SW 1271 (cell line): ENCODE data around the gene TRAF3.
"Not testable (repeated sequence)": the region's sequence is repeated elsewhere in the genome, so short reads cannot be mapped to it uniquely, and the experiment has no call there.

Experiments used
- DNase-seq, 2 experiments: peaks; one replicate each; lab custom pipeline; 2025; lab: John Stamatoyannopoulos, UW

TRAF3 gene

DNA sequence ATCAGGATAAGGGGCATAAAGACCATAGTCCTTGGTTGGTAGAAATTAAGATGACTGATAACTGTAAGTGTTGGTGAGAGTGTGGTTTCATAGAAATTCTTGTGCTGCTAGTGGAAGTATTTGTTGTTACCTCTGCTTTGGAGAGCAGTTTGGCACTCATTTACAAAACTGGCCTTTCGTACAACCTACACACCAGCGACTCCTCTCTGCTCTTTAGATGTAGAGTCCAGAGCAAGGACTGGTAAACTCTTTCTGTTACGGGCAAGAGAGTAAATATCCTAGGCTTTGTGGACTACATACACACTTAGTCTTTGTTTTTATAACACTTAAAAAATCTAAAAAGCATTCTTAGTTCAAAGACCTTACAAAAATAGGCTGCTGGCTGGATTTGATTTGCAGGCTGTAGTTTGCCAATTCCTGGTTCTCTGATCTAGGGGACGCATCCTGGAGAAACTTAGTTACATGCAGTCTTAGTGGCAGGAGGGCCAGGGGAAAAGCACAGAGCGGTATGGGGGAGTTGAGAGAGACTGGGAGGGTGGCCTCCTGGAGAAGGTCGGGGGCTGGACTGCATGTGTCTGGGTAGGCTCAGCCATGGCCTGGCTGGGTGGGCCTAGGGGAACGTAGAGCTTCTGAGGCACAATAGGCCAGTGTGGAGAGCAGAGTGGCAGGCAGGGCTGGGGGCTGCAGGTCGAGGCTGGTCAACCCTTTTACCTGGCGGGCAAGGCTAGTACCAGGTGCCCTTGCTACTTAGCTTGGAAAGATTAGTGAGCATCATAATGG, 89.9 kb downstream of the TRAF3 start:
- DNase-seq = no peak

DNA sequence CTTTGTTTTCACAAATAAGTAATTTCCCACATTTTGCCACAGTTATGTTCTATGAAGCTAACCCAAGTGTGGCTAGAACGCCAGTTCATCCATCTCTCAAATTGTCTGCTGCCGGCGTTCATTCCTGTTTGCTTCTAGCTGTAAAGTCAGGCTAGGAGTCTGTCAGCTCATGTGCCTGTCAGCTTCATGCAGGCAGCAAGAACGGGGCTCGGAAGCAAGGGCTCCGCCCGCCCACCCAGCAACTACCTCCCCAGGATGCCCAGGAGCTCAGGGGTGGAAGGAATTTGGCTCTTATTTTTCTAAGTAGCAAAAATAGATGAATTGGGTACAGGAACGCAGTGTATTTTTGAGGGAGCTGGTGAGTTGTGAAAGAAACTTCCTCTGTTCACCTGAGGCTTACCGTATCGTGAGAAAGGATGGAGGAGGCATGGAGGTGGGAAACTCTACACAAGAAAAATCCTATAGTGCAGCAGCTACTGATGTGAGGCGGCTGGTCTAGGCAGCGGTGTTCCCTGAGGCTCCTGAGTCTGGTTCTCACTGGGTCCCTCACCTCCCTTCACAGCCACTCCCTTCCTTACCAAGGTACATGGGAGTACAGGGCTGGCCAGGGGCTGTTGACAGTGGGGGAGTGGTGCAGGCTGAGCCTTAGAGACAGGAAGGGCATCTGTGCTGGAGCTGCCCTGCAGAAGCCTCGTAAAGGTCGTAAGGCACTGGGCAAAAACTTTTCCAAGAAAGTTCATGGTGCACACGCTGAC, 90.8 kb downstream of the TRAF3 start:
- no peak for DNase-seq

DNA sequence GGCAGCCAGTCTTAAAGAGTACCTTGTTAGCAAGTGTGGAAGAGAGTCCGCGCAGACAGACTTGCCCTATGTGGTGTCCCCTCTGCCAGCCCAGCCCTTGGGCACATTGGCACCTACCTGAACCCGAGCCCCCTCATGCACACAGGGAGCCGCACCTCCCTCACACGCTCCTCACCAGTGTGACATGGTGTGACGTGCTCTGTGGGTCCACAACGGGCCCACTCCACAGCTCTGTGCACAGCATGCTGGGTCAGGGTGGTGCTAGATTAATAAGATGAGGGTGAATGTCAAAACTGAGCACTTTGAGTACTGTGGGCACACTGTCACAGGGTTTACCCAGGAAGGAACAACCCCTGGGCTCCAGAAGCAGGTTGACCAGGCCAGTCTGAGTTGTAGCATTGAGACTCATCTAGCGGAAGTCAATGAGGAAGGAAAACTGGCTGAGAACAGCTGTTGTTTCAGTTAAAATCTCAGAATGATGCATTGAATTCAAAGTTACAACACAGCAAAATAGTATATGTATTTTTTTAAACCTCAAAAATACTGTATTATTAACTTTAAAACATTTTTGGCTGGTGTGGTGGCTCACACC, 91.8 kb downstream of the TRAF3 start:
- no peak for DNase-seq

DNA sequence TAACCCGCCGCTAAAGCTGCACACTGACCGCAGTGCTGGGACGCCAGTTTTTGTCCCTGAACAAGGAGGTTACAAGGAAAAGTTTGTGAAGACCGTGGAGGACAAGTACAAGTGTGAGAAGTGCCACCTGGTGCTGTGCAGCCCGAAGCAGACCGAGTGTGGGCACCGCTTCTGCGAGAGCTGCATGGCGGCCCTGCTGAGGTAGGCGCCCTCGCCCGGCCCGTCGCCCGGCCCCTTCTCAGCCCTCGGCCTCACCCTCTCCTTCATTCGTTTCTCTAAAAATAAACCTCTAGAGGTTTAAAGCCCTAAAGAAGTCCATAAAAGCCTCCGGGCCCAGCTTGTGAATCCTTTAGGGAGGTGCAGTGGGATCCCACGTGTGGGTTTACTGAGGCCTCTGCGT, 93.0 kb downstream of the TRAF3 start:
- DNase-seq = no peak

DNA sequence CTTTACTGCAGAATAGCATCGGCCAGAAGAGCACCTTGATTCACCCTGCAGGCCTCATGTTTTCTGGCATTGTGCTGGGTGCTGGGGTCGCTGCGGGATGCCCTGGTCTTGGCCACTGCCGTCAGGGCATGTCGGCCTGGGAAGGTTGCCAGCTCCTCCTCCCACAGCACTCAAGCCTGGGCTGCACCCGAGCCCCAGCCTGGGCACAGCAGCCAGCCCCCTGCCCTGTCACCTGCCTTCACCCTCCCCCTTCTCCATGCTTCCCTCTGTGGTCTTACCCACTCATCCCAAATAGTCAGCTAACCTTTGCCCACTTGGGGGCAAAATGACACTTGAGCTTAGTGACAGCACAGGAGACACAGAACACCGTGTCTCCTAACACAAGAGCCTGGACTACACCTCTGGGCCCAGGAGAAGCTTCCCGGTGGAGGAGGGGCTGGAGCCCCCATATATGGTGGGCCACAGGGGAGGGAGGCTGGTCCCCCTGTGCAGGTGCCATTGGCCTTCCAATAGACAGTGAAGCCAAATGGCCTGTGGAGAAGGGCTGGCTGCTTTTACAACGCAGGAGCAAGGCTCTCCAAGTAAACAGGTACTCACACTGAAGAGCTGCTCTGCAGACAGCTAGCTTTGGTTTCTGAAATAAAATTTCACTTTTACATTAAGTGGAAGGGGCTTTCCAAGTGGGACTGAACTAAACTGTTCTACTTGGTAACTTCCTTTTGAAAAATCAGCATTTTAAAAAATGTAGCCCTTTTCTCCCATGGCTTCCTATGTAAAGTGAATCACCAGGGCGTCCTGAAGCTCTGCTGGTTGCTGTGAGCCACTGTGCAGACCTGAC, 94.0 kb downstream of the TRAF3 start:
- DNase-seq = no peak

DNA sequence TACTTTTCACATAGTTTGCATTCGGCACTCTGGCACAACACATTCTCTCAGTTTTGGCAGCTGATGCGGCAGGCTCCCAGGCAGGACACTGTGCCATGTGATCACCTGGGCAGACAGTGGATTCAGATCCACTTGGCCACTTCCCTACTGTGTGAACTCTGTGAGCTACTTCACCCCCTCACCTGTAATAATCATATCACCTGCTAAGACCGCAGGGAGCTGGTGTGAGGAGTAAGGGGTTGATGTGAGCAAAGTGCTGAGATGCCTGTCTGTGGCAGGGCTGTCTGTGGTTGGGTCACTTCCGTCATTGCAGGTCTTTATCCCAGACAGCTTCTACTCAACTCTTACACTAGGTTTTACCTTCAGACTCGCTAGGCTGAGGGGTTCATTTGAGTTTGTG, 94.8 kb downstream of the TRAF3 start:
- DNase-seq = no peak

DNA sequence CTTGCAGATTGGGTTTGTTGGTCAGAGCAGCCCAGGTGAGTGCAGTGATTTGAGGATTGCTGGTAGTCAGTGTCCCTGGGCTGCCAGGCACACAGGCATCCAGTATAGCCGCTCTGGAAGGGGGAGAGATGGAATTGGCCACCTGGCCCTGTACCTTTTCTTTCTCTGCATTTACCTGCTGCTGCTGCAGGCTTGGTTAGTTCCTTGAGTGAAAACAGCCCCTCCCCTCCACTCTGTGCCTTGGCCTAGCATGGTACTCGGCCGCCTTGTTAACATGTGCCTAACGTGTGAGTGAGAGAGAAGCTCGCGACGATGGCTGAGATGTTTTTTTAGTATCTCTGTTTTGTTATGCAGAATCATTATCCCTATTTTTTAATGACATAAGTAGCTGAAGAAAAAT, 95.9 kb downstream of the TRAF3 start:
- DNase-seq = no peak

DNA sequence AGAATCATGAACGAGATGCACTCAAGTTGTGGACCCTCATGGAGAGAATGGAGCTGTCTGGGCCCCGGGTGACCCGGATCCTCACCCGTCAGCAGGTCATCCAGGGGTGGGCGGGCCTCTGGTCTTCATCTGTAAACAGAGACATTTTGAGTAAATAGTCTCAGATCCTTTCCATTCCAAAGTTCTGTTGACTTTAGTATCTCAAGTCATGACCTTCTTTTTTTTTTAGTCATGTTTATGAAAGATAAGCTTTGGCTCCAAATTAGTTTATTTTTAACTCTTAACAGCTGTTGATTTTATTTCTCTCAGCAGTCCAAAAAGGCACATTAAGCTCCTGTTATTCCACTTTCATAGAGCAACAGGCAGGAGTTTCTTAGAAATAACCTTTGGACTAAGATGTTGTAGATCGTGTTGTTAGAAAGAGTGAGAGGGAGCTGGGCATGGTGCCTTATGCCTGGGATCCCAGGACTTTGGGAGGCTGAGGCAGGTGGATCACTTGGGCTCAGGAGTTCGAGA, 96.4 kb downstream of the TRAF3 start:
- DNase-seq = no peak

DNA sequence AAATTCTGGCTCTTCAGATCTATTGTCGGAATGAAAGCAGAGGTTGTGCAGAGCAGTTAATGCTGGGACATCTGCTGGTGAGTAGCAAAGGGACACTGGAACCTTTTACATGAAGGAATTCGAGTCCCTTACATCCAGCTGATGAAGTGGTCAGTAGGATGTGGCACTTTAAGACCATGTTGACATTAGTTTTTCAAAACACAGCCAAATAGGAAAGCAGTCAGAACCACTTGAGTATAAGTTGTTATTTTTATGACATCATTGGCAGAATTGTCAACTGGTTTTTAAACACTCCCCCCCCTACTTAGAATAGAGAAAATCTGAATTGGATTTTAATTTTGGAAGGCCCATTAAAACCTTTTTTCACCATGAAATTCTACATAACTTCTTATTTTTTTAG, 98.4 kb downstream of the TRAF3 start:
- DNase-seq = no peak

DNA sequence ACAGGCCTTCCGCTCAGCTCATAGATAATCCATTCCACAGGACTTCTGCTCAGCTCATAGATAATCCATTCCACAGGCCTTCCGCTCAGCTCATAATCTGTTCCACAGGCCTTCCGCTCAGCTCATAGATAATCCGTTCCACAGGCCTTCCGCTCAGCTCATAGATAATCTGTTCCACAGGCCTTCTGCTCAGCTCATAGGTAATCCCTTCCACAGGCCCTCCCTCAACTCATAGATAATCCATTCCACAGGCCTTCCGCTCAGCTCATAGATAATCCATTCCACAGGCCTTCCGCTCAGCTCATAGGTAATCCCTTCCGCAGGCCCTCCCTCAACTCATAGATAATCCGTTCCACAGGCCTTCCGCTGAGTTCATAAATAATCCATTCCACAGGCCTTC, 100.3 kb downstream of the TRAF3 start:
- DNase-seq = not testable (repeated sequence)

DNA sequence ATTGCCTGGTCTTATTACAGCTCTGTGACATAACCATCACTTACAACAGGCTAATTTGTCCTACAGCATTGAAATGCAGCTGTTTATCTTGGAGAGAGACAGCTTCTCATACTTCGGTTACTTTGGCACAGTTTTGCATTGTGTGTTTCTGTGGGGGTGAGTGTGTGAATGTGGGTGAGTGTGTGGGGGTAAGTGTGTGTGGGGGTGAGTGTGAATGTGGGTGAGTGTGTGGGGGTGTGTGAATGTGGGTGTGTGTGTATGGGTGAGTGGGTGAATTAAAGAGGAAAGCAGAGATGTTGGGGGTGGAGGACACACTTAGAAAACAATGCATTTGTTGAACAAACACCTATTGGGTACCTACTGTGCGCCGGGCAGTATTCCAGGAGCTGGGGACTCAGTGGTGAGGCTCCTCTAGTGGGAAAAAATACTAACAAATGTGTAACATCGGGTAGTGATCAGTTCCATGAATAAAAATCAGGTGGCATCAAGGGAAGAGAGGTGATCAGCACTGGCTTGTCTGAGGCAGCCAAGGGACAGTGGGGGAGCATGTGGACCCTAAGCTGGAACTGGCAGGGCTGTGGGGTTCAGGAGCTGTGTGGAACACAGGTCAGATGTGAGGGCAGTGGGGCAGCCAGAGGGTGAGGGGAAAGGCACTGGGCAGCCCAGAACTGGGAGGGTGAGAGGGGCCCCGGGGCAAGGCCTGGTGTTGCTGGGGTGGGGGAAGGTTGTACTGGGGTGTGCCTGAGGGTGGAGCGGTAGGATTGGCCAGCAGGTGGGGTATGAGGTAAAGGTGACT, 101.1 kb downstream of the TRAF3 start:
- DNase-seq = no peak

DNA sequence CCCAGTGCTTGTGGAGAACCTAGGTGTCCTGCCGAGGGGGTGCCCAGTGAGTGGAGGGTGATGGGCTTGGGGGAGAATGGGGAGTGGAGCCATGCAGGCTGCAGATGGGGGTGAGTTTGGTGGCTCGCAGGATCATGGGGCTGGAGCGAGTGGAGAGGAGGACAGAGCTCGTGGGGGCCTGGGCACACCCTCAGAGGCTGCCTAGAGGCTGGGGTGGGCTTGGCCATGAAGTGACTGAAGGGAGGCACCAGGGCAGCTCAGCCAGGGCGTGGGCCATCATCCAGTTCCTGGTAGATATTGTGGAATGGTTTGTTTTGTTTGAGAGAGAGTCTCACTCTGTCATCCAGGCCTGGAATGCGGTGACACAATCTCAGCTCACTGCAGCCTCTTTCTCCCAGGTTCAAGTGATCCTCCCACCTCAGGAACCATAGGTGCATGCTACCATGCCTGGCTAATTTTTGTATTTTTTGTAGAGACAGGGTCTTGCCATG, 101.8 kb downstream of the TRAF3 start:
- no peak for DNase-seq

DNA sequence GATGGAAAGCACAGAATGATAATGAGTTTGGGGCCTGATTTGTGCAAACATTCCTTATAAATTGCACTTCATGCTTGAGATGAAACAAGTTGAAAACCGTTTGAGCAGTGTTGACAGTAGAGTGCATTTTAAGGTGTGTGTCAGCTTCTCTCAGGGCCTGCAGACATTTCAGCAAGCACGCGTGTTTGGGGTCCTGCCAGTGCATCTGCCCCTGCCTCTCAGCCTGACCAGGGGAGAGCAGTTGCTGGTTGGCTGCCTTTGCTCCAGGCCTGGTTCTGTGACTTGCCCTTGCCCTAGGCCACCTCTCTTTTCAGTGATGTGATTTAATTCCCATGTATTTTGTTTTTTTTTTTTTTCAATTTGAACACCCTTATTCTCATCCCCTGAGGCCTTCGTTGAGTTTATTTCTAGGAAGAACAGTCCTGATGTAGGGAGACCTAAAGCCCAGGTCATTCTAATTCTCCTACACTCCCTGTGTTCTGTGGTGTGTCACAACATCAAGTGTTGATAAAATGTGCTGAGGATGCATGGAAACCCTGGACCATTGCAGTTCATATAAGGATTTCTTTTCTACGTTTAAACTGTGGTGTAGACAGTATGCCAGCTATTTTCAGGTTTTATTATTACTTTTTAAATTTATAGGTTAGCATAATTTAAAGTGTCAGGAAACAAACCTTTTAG, 105.1 kb downstream of the TRAF3 start:
- DNase-seq = no peak

DNA sequence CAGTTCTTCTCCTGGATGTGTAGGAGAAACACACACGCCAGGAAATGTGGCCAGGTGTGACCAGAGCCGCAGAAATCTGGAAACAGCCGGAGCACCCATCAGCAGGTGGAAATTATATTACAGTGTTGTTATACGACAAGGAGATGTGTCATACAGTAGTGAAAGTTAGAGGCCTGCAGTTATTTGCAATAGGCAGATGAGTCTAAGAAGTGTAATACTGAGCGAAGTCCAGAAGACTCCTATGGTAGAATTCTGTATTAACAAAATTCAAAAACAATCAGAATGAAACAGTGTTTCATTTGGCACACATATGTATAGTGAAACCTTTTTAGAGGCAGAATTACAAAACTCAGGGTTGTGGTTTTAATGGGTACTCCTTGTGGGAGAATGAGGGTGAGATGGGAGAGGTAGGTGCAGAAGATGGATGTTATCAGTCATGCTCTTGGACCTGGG, 105.9 kb downstream of the TRAF3 start:
- DNase-seq = no peak

DNA sequence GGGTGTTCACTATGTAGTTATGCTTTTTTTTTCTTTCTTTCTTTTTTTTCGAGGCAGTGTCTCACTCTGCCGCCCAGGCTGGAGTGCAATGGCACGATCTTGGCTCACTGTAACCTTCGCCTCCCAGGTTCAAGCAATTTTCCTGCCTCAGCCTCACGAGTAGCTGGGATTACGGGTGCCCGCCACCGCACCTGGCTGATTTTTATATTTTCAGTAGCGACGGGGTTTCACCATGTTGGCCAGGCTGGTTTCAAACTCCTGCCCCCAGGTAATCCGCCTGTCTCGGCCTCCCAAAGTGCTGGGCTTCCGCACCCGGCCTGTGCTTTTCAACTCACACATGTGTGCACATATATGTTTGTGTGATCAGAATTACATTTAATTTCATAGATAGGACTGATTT, 106.3 kb downstream of the TRAF3 start:
- no peak for DNase-seq

DNA sequence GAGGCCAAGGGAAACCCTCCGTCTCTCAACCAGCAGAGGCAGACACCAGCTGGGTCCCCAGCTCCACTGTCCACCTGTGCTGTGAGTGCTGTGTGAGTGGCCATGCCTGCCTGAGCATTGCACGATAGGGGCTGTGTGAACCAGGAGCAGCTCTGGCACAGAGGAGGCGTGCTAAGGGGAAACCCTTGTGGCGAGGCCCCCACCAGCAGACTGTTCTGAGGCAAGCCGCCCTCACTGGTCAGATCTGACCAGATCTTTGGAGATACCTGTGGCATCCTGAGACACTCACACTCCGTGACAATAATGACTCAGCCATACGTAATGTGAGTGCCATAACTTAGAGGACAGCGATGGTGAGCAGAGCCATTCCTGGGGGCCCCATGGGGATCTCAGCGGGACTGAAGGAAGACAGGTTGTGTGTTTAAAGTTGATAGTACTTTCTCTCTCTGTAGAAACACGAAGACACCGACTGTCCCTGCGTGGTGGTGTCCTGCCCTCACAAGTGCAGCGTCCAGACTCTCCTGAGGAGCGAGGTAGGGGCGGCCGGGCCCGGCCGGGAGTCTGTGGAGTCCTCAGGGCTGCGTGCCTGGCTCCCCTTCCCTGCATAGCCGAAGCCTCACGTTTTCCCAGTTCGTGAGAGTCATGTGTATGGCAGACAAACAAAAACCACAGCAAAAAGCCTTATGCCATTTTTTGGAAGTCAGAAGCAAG, 108.6 kb downstream of the TRAF3 start:
- no peak for DNase-seq

DNA sequence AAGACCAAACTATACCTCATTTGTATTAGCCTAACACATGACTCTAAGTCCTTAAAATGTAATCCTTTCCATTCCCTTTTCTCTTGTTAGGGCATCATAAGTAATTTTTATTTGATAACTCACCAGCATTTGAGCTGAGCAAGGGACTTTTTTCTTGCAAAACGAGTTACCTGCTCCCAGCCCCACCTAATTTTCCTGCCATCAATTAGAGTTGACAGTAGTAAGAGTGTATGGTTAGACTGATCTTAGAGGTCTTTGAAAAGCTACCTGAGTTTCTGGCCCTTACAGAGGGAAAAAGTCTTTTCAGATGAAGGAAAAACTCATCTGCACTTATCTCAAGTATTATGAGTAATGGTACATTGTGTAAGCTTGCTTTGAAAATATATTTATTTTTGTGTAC, 111.5 kb downstream of the TRAF3 start:
- DNase-seq = no peak

DNA sequence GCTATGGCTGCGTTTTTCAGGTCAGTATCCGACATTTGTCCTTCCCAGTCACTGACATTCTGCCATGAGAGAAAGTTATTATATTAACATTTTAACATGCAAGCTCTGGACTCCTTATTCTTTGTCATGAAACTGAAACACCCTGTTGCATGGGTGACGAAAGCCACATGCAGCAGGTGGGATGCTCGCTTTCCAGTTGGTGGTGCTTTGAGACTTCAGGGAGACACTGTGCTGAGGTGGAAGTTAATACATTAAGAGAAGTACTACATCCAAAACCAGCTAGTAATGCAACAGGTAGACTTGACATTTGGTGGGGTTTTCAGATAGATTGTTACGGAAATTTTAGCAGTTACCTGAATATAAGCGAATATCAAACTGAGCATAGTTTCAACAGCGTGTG, 112.4 kb downstream of the TRAF3 start:
- no peak for DNase-seq

DNA sequence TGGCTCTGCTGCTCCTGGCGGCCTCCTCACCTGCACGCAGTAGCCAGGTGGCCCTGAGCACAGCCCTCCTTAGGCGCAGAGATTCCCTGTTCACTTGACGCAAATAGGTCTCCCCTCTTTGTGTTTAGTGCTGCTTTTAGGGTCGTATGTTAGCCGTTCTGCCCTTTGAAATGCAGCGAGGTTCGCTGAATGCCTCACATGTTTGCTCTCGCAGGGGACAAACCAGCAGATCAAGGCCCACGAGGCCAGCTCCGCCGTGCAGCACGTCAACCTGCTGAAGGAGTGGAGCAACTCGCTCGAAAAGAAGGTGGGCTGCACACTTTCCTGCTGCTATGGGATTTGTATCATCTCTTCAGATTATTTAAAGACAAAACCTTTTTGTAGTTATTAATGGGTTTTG, 113.9 kb downstream of the TRAF3 start:
- no peak for DNase-seq

DNA sequence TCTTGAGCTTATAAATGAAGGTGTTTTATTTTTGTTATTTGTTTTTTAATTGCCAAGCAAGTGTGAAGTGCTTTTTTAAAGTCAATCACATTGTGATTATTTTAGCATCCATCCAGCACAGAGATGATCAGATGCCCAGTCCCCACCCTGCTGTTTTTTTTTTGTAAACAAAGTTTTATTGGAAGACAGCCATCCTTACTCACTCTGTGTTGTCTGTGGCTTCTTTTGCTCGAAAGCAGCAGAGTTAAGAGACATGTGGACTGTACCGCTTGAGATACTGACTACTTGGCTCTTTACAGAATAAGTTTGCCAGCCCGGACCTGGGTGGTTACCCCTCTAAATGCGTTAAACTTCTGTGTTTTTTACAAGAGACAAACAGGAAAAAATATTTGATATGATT, 114.3 kb downstream of the TRAF3 start:
- no peak for DNase-seq
